ENCODE results near the gene RXFP1.

The RXFP1 gene

GRCh38 chr4:158538911-158539310, 17.2 kb downstream of the RXFP1 start:
- TF ChIP-seq, protein P1, sequence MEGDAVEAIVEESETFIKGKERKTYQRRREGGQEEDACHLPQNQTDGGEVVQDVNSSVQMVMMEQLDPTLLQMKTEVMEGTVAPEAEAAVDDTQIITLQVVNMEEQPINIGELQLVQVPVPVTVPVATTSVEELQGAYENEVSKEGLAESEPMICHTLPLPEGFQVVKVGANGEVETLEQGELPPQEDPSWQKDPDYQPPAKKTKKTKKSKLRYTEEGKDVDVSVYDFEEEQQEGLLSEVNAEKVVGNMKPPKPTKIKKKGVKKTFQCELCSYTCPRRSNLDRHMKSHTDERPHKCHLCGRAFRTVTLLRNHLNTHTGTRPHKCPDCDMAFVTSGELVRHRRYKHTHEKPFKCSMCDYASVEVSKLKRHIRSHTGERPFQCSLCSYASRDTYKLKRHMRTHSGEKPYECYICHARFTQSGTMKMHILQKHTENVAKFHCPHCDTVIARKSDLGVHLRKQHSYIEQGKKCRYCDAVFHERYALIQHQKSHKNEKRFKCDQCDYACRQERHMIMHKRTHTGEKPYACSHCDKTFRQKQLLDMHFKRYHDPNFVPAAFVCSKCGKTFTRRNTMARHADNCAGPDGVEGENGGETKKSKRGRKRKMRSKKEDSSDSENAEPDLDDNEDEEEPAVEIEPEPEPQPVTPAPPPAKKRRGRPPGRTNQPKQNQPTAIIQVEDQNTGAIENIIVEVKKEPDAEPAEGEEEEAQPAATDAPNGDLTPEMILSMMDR (IDR thresholded peaks at IDR 0.05; ENCODE audit: extremely low read depth, insufficient read depth, missing control alignments) = no peak
- in situ Hi-C loops (cut with MboI; ENCODE audit: low pct_unique_long_range_greater_than_20kb, low sequenced_read_pairs, unreplicated experiment) = no loop called here
- DNase-seq (ENCODE audit: low spot score) = no peak

DNA sequence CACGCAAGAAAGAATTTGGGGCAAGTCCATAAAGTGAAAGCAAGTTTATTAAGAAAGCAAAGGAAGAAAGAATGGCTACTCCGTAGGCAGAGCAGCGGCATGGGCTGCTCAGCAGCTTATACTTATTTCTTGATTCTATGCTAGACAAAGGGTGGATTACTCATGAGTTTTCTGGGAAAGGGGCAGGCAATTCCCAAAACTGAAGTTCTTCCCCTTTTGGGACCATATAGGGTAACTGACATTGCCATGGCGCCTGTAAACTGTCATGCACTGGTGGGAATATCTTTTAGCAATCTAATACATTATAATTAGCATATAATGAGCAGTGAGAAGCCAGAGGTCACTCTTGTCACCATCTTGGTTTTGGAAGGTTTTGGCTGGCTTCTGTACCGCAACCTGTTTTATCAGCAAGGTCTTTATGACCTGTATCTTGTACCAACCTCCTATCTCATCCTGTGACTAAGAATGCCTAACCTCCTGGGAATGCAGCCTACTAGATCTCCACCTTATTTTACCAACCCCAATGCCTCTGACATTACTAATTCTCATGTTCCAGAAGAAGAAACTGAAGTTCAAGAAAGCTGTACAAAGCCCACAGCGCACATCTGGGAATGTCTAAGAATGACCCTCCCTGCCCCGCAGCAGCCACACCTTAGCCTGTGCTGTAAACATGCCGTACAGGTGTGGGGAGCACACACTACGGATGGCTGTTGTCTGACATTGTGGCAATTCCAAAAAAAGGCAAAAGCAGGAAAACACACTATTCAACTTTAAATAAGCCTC, 18.6 kb downstream of the RXFP1 start:
- no peak for DNase-seq (ENCODE audit: low spot score)
- TF ChIP-seq, protein P1 (IDR thresholded peaks at IDR 0.05; ENCODE audit: extremely low read depth, insufficient read depth, missing control alignments) = no peak
- in situ Hi-C loops (cut with MboI; ENCODE audit: low pct_unique_long_range_greater_than_20kb, low sequenced_read_pairs, unreplicated experiment) = no loop called here

DNA sequence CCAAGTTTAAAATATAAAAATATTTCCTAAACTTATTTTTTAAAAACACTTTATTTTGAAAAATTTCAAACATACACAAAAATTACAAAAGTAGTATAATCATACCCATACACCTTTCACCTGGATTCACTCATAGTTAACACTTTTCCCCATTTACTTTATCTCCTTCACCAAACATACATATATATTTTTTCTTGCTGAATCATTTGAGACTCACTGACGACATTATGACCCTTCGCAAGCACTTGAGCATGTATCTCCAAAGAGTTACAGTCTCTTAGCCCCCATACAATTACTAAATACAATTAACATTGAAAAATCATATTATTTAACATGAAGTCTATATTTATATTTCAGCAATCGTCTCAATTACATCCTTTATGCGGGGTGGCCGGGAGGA, 19.8 kb downstream of the RXFP1 start:
- TF ChIP-seq, protein P1 (IDR thresholded peaks at IDR 0.05; ENCODE audit: extremely low read depth, insufficient read depth, missing control alignments) = no peak

GRCh38 chr4:158543191-158543590, 21.5 kb downstream of the RXFP1 start:
- in situ Hi-C loops (cut with MboI; ENCODE audit: low pct_unique_long_range_greater_than_20kb, low sequenced_read_pairs, unreplicated experiment) = no loop called here
- no peak for DNase-seq (ENCODE audit: low spot score)
- TF ChIP-seq, protein P1 (IDR thresholded peaks at IDR 0.05; ENCODE audit: extremely low read depth, insufficient read depth, missing control alignments) = no peak

More for the DNA sequence above, 19.8 kb downstream of the RXFP1 start:
- no peak for DNase-seq (ENCODE audit: low spot score)
- in situ Hi-C loops (cut with MboI; ENCODE audit: low pct_unique_long_range_greater_than_20kb, low sequenced_read_pairs, unreplicated experiment) = no loop called here

GRCh38 chr4:158544141-158544540, 22.5 kb downstream of the RXFP1 start:
- TF ChIP-seq, protein P1 (IDR thresholded peaks at IDR 0.05; ENCODE audit: extremely low read depth, insufficient read depth, missing control alignments) = no peak
- in situ Hi-C loops (cut with MboI; ENCODE audit: low pct_unique_long_range_greater_than_20kb, low sequenced_read_pairs, unreplicated experiment) = no loop called here
- no peak for DNase-seq (ENCODE audit: low spot score)

- DNase-seq (ENCODE audit: low spot score) = no peak
- in situ Hi-C loops (cut with MboI; ENCODE audit: low pct_unique_long_range_greater_than_20kb, low sequenced_read_pairs, unreplicated experiment) = no loop called here
- TF ChIP-seq, protein P1 (IDR thresholded peaks at IDR 0.05; ENCODE audit: extremely low read depth, insufficient read depth, missing control alignments) = no peak
Observed at GRCh38 chr4:158553364-158553763, 31.7 kb downstream of the RXFP1 start.

Data from GM13977 (cell line).